ENCODE data around the gene MYO1F.

The MYO1F gene

DNA sequence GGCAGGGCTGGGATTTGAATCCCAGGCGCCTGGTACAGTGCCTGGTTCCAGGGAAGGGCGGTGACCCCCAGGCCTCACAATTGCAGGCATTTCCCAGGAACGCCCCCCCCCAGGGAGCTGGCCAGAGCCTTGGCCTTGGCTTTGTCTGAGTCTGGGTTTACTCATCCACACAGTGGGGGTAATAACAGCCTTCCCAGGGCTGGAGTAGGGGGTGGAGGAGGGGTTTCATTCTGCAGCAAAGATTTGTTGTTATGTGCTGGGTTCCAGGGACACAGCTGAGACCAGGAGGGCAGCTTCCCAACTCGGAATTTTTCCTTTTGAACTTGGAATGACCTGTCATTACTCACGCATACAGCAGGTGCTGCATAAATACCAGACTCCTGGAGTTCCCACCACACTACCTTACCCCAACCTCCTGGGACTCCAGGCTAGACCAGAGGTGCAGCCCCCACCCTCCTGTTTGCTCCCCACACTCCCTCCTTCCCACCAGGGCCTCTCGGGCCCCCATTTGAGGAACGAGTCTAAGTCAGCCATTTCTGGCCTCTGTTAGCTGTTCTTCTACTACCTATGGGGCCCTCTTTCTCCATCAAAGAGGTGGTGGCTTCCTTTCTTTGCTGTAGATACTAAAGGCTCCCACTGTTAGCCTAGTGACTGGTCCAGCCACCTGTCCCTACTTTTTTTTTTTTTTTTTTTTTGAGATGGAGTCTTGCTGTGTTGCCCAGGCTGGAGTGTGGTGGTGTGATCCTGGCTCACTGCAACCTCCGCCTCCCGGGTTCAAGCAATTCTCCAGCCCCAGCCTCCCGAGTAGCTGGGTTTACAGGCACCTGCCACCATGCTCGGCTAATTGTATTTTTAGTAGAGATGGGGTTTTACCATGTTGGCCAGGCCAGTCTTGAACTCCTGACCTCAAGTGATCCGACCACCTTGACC is 34.9 kb upstream of the MYO1F start:
- H3K4me3 ChIP-seq (ENCODE audit: low read depth in 1 of 2, low read length in 2 of 2): no peak overlapping the region
- H3K27me3 ChIP-seq (ENCODE audit: low read depth, low read length): peaks cover 8% of the 10 kb centered on the region
- H3K4me1 ChIP-seq (ENCODE audit: control insufficient read depth in 1 of 2, insufficient read depth in 2 of 2, low read length in 2 of 2): peaks cover 0 to 20% of the 10 kb centered on the region in 2 donors
- H3K27ac ChIP-seq (ENCODE audit: low read length): no peak overlapping the region
- H3K9me3 ChIP-seq (ENCODE audit: control insufficient read depth in 1 of 2, low read length in 2 of 2): no peaks in the 10 kb centered on the region
- no peaks in the 10 kb centered on the region for H3K36me3 ChIP-seq (ENCODE audit: control insufficient read depth in 1 of 2, insufficient read depth in 2 of 2, low read length in 2 of 2)

GRCh38 chr19:8611391-8611876 is 34.2 kb upstream of the MYO1F start:
- no peak overlapping the region for H3K27ac ChIP-seq (ENCODE audit: low read length)
- peaks cover 0 to 20% of the 10 kb centered on the region in 2 donors for H3K4me1 ChIP-seq (ENCODE audit: control insufficient read depth in 1 of 2, insufficient read depth in 2 of 2, low read length in 2 of 2)
- no peak overlapping the region for H3K4me3 ChIP-seq (ENCODE audit: low read depth in 1 of 2, low read length in 2 of 2)

GRCh38 chr19:8610936-8611300 is 33.7 kb upstream of the MYO1F start:
- Histone ChIP-seq H3K27ac (ENCODE audit: low read length) (no peak overlapping the region), H3K4me3 (ENCODE audit: low read depth in 1 of 2, low read length in 2 of 2) (peak overlapping the region in 1 of 2 donors; percentile 80), H3K27me3 (ENCODE audit: low read depth, low read length) (peaks cover 8% of the 10 kb centered on the region), H3K4me1 (ENCODE audit: control insufficient read depth in 1 of 2, insufficient read depth in 2 of 2, low read length in 2 of 2) (peaks cover 0 to 20% of the 10 kb centered on the region in 2 donors), H3K9me3 (ENCODE audit: control insufficient read depth in 1 of 2, low read length in 2 of 2) (no peaks in the 10 kb centered on the region), H3K36me3 (ENCODE audit: control insufficient read depth in 1 of 2, insufficient read depth in 2 of 2, low read length in 2 of 2) (no peaks in the 10 kb centered on the region)

More at GRCh38 chr19:8611391-8611876, 34.2 kb upstream of the MYO1F start:
- no peaks in the 10 kb centered on the region for H3K36me3 ChIP-seq (ENCODE audit: control insufficient read depth in 1 of 2, insufficient read depth in 2 of 2, low read length in 2 of 2)
- H3K9me3 ChIP-seq (ENCODE audit: control insufficient read depth in 1 of 2, low read length in 2 of 2): no peaks in the 10 kb centered on the region
- H3K27me3 ChIP-seq (ENCODE audit: low read depth, low read length): peaks cover 8% of the 10 kb centered on the region

- Histone ChIP-seq H3K4me3 (ENCODE audit: low read depth in 1 of 2, low read length in 2 of 2) (peak within 1 kb of the TSS; percentile 80 to 88), H3K27me3 (ENCODE audit: low read depth, low read length) (peaks cover 8% of the 10 kb centered on the region), H3K9me3 (ENCODE audit: control insufficient read depth in 1 of 2, low read length in 2 of 2) (peaks cover 0 to under 1% of the 10 kb centered on the region in 2 donors), H3K36me3 (ENCODE audit: control insufficient read depth in 1 of 2, insufficient read depth in 2 of 2, low read length in 2 of 2) (peaks cover 0 to 2% of the 10 kb centered on the region in 2 donors), H3K27ac (ENCODE audit: low read length) (peak within 1 kb of the TSS; percentile 39), H3K4me1 (ENCODE audit: control insufficient read depth in 1 of 2, insufficient read depth in 2 of 2, low read length in 2 of 2) (peaks cover 0 to 20% of the 10 kb centered on the region in 2 donors)
Observed at GRCh38 chr19:8610041-8610935, 33.0 kb upstream of the MYO1F start, which contains the start of gene ADAMTS10. TSS of gene ADAMTS10 (minus strand) at chr19:8610715. CDS start at chr19:8605710, 5,005 bp downstream.

GRCh38 chr19:8609279-8610040 is 32.2 kb upstream of the MYO1F start:
- Histone ChIP-seq H3K27me3 (ENCODE audit: low read depth, low read length) (peaks cover 8% of the 10 kb centered on the region), H3K27ac (ENCODE audit: low read length) (peak overlapping the region; percentile 39), H3K4me3 (ENCODE audit: low read depth in 1 of 2, low read length in 2 of 2) (peak overlapping the region; percentile 80 to 88), H3K4me1 (ENCODE audit: control insufficient read depth in 1 of 2, insufficient read depth in 2 of 2, low read length in 2 of 2) (peaks cover 0 to 20% of the 10 kb centered on the region in 2 donors), H3K36me3 (ENCODE audit: control insufficient read depth in 1 of 2, insufficient read depth in 2 of 2, low read length in 2 of 2) (peaks cover 0 to 11% of the 10 kb centered on the region in 2 donors), H3K9me3 (ENCODE audit: control insufficient read depth in 1 of 2, low read length in 2 of 2) (peaks cover 0 to 8% of the 10 kb centered on the region in 2 donors)

DNA sequence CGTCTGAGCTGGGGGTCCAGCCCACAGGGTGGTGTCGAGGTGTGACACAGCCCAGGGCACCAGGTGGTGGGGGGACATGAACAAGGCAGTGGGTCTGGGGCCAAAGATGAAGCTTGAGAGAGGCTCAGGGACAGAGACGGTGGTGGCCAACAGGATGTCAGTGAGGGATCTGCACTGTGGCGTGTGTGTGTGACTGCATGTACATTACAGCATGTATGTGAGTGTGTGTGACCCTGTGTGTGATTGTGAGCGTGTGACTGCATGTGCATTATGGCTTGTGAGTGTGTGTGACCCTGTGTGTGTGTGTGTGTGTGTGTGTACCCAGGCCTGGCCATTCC is 31.7 kb upstream of the MYO1F start:
- Histone ChIP-seq H3K4me1 (ENCODE audit: control insufficient read depth in 1 of 2, insufficient read depth in 2 of 2, low read length in 2 of 2) (peaks cover 0 to 20% of the 10 kb centered on the region in 2 donors), H3K36me3 (ENCODE audit: control insufficient read depth in 1 of 2, insufficient read depth in 2 of 2, low read length in 2 of 2) (peaks cover 0 to 12% of the 10 kb centered on the region in 2 donors), H3K4me3 (ENCODE audit: low read depth in 1 of 2, low read length in 2 of 2) (peak overlapping the region; percentile 40 to 80), H3K27me3 (ENCODE audit: low read depth, low read length) (peaks cover 8% of the 10 kb centered on the region), H3K27ac (ENCODE audit: low read length) (no peak overlapping the region), H3K9me3 (ENCODE audit: control insufficient read depth in 1 of 2, low read length in 2 of 2) (peaks cover 0 to 8% of the 10 kb centered on the region in 2 donors)

GRCh38 chr19:8607386-8607785 is 30.1 kb upstream of the MYO1F start:
- peaks cover 0 to 12% of the 10 kb centered on the region in 2 donors for H3K36me3 ChIP-seq (ENCODE audit: control insufficient read depth in 1 of 2, insufficient read depth in 2 of 2, low read length in 2 of 2)
- H3K27ac ChIP-seq (ENCODE audit: low read length): no peak overlapping the region
- peaks cover 0 to 8% of the 10 kb centered on the region in 2 donors for H3K9me3 ChIP-seq (ENCODE audit: control insufficient read depth in 1 of 2, low read length in 2 of 2)
- no peak overlapping the region for H3K4me3 ChIP-seq (ENCODE audit: low read depth in 1 of 2, low read length in 2 of 2)
- peaks cover 8% of the 10 kb centered on the region for H3K27me3 ChIP-seq (ENCODE audit: low read depth, low read length)
- peaks cover 0 to 20% of the 10 kb centered on the region in 2 donors for H3K4me1 ChIP-seq (ENCODE audit: control insufficient read depth in 1 of 2, insufficient read depth in 2 of 2, low read length in 2 of 2)

GRCh38 chr19:8605514-8605913 is 28.3 kb upstream of the MYO1F start:
- H3K27ac ChIP-seq (ENCODE audit: low read length): no peak overlapping the region
- peaks cover 0 to 8% of the 10 kb centered on the region in 2 donors for H3K9me3 ChIP-seq (ENCODE audit: control insufficient read depth in 1 of 2, low read length in 2 of 2)
- H3K27me3 ChIP-seq (ENCODE audit: low read depth, low read length): peaks cover 8% of the 10 kb centered on the region
- H3K4me3 ChIP-seq (ENCODE audit: low read depth in 1 of 2, low read length in 2 of 2): no peak overlapping the region
- H3K4me1 ChIP-seq (ENCODE audit: control insufficient read depth in 1 of 2, insufficient read depth in 2 of 2, low read length in 2 of 2): peaks cover 0 to 11% of the 10 kb centered on the region in 2 donors
- peaks cover 0 to 19% of the 10 kb centered on the region in 2 donors for H3K36me3 ChIP-seq (ENCODE audit: control insufficient read depth in 1 of 2, insufficient read depth in 2 of 2, low read length in 2 of 2)

DNA sequence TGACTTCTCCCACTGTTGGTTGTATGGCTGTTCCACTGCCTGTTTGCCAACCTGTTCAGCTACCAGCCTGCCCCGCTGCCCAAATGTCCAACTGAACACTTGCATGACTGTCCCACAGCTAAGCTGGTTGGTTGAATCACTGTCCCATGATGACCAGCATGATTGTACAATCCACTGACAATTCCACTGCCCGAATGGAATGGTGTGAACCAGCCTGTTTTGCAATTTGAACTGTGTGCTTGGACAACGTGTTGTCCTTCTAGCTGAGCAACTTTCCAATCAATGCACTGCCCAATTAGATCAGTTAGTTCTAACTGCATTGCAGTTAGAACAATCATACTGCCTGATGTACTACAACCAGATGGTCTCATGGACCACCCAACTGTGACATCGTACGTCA is 24.6 kb upstream of the MYO1F start:
- Histone ChIP-seq H3K4me1 (ENCODE audit: control insufficient read depth in 1 of 2, insufficient read depth in 2 of 2, low read length in 2 of 2) (no peaks in the 10 kb centered on the region), H3K4me3 (ENCODE audit: low read depth in 1 of 2, low read length in 2 of 2) (no peak overlapping the region), H3K27me3 (ENCODE audit: low read depth, low read length) (no peaks in the 10 kb centered on the region), H3K36me3 (ENCODE audit: control insufficient read depth in 1 of 2, insufficient read depth in 2 of 2, low read length in 2 of 2) (peaks cover 0 to 35% of the 10 kb centered on the region in 2 donors), H3K9me3 (ENCODE audit: control insufficient read depth in 1 of 2, low read length in 2 of 2) (peaks cover 0 to 8% of the 10 kb centered on the region in 2 donors), H3K27ac (ENCODE audit: low read length) (no peak overlapping the region)

DNA sequence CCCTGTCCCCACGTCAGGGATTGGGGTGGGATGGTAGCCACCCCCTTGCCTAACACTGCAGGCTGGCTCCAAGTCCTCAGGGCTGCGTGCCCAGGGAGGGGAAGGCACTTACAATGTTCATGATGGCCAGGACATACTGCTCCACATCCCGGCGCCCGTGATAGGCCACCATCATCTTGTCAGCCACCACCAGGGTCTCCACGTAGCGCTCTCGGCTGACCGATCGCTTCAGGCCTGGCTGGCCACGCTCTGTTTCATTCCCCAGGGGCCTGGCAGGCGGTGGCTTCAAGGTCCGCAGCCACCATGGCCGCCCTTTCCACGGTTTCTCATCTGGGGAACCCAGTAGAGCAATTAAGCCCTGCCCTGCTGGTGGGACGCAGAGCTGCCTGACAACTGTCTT is 23.6 kb upstream of the MYO1F start:
- peaks cover 0 to 8% of the 10 kb centered on the region in 2 donors for H3K9me3 ChIP-seq (ENCODE audit: control insufficient read depth in 1 of 2, low read length in 2 of 2)
- H3K36me3 ChIP-seq (ENCODE audit: control insufficient read depth in 1 of 2, insufficient read depth in 2 of 2, low read length in 2 of 2): peaks cover 0 to 36% of the 10 kb centered on the region in 2 donors
- H3K27ac ChIP-seq (ENCODE audit: low read length): no peak overlapping the region
- no peaks in the 10 kb centered on the region for H3K4me1 ChIP-seq (ENCODE audit: control insufficient read depth in 1 of 2, insufficient read depth in 2 of 2, low read length in 2 of 2)
- H3K27me3 ChIP-seq (ENCODE audit: low read depth, low read length): no peaks in the 10 kb centered on the region
- no peak overlapping the region for H3K4me3 ChIP-seq (ENCODE audit: low read depth in 1 of 2, low read length in 2 of 2)
